ENCODE measurements around the gene AAGAB. TPM values are rescaled to one million over a fixed set of nuclear protein-coding genes. Genes with fewer than 3 reads are reported as not detected.

The AAGAB gene
- total RNA-seq, 2 experiments from 2014 or later, result 50.4 to 51.2 TPM

- Mint-ChIP-seq H3K4me1 (peaks cover 34% of the 10 kb centered on the region), H3K27me3 (no peaks in the 10 kb centered on the region), H3K27ac (no peak overlapping the region), H3K36me3 (ENCODE audit: low read depth) (peaks cover 72% of the 10 kb centered on the region), H3K9me3 (no peaks in the 10 kb centered on the region), H3K4me3 (no peak overlapping the region)
- ChIA-PET CTCF (interaction anchor here (0.9 kb wide), 1 partner anchor 125 kb away, joined by 3 read pairs; no protein-coding TSS in a partner anchor), POLR2A (interaction anchor here (0.8 kb wide), 1 partner anchor 107 kb away, joined by 3 read pairs; no protein-coding TSS in a partner anchor)
- DNase-seq, result no peak
Measured at GRCh38 chr15:67178569-67179210, 75.8 kb downstream of the AAGAB start.

GRCh38 chr15:67177752-67178151 lies 76.7 kb downstream of the AAGAB start:
- no peak overlapping the region for H3K4me3 Mint-ChIP-seq
- no peaks in the 10 kb centered on the region for H3K9me3 Mint-ChIP-seq
- H3K4me1 Mint-ChIP-seq, result peaks cover 43% of the 10 kb centered on the region
- DNase-seq, result no peak
- H3K27ac Mint-ChIP-seq, result no peak overlapping the region
- H3K27me3 Mint-ChIP-seq, result no peaks in the 10 kb centered on the region
- ChIA-PET POLR2A (interaction anchor here (0.8 to 1.4 kb wide), 3 partner anchors 74 to 112 kb away, joined by 3 read pairs; partner anchors contain the start of gene SMAD3), CTCF (no interaction called here)
- H3K36me3 Mint-ChIP-seq (ENCODE audit: low read depth), result peaks cover 75% of the 10 kb centered on the region

- CTCF ChIA-PET, result interaction anchor here (0.6 kb wide), 1 partner anchor 617 kb away, joined by 3 read pairs; no protein-coding TSS in a partner anchor
- Mint-ChIP-seq H3K4me3 (no peak overlapping the region), H3K9me3 (no peaks in the 10 kb centered on the region), H3K27me3 (no peaks in the 10 kb centered on the region), H3K36me3 (ENCODE audit: low read depth) (peaks cover 77% of the 10 kb centered on the region), H3K27ac (peak overlapping the region; percentile 59), H3K4me1 (peaks cover 50% of the 10 kb centered on the region)
- POLR2A ChIA-PET, result interaction anchor here (1.4 kb wide), 1 partner anchor 111 kb away, joined by 3 read pairs; the partner anchor contains the start of gene SMAD3
- DNase-seq, result no peak
Measured at GRCh38 chr15:67176195-67176971, 78.1 kb downstream of the AAGAB start.

GRCh38 chr15:67175643-67176071 lies 78.8 kb downstream of the AAGAB start:
- DNase-seq, result no peak
- Mint-ChIP-seq H3K36me3 (ENCODE audit: low read depth) (peaks cover 83% of the 10 kb centered on the region), H3K27ac (peak overlapping the region; percentile 8), H3K9me3 (no peaks in the 10 kb centered on the region), H3K4me3 (no peak overlapping the region), H3K27me3 (no peaks in the 10 kb centered on the region), H3K4me1 (peaks cover 53% of the 10 kb centered on the region)
- CTCF ChIA-PET, result no interaction called here
- POLR2A ChIA-PET, result no interaction called here

- Mint-ChIP-seq H3K27me3 (no peaks in the 10 kb centered on the region), H3K36me3 (ENCODE audit: low read depth) (peaks cover 85% of the 10 kb centered on the region), H3K27ac (peak overlapping the region; percentile 44), H3K9me3 (no peaks in the 10 kb centered on the region), H3K4me1 (peaks cover 54% of the 10 kb centered on the region), H3K4me3 (no peak overlapping the region)
- no peak for DNase-seq
- CTCF ChIA-PET, result no interaction called here
- POLR2A ChIA-PET, result no interaction called here
Measured at GRCh38 chr15:67174864-67175573, 79.4 kb downstream of the AAGAB start.

- no peaks in the 10 kb centered on the region for H3K27me3 Mint-ChIP-seq
- POLR2A ChIA-PET, result no interaction called here
- H3K4me1 Mint-ChIP-seq, result peaks cover 59% of the 10 kb centered on the region
- CTCF ChIA-PET, result no interaction called here
- H3K4me3 Mint-ChIP-seq, result peak overlapping the region; percentile 15
- DNase-seq, result no peak
- H3K36me3 Mint-ChIP-seq (ENCODE audit: low read depth), result peaks cover 84% of the 10 kb centered on the region
- H3K27ac Mint-ChIP-seq, result peak overlapping the region; percentile 50
- H3K9me3 Mint-ChIP-seq, result no peaks in the 10 kb centered on the region
Measured at GRCh38 chr15:67174446-67174845, 80.0 kb downstream of the AAGAB start.

GRCh38 chr15:67173786-67174185 lies 80.7 kb downstream of the AAGAB start:
- ChIA-PET POLR2A (no interaction called here), CTCF (no interaction called here)
- no peak overlapping the region for H3K27ac Mint-ChIP-seq
- H3K4me3 Mint-ChIP-seq, result no peak overlapping the region
- peaks cover 81% of the 10 kb centered on the region for H3K36me3 Mint-ChIP-seq (ENCODE audit: low read depth)
- H3K4me1 Mint-ChIP-seq, result peaks cover 60% of the 10 kb centered on the region
- no peaks in the 10 kb centered on the region for H3K9me3 Mint-ChIP-seq
- no peak for DNase-seq
- no peaks in the 10 kb centered on the region for H3K27me3 Mint-ChIP-seq

- H3K4me1 Mint-ChIP-seq, result peaks cover 59% of the 10 kb centered on the region
- ChIA-PET POLR2A (no interaction called here), CTCF (no interaction called here)
- no peak for DNase-seq
- H3K9me3 Mint-ChIP-seq, result no peaks in the 10 kb centered on the region
- H3K27me3 Mint-ChIP-seq, result no peaks in the 10 kb centered on the region
- no peak overlapping the region for H3K27ac Mint-ChIP-seq
- no peak overlapping the region for H3K4me3 Mint-ChIP-seq
- H3K36me3 Mint-ChIP-seq (ENCODE audit: low read depth), result peaks cover 82% of the 10 kb centered on the region
Measured at GRCh38 chr15:67173005-67173404, 81.5 kb downstream of the AAGAB start.

- Mint-ChIP-seq H3K4me3 (no peak overlapping the region), H3K27ac (no peak overlapping the region), H3K4me1 (peaks cover 59% of the 10 kb centered on the region), H3K27me3 (no peaks in the 10 kb centered on the region), H3K36me3 (ENCODE audit: low read depth) (peaks cover 90% of the 10 kb centered on the region), H3K9me3 (no peaks in the 10 kb centered on the region)
- POLR2A ChIA-PET, result no interaction called here
- CTCF ChIA-PET, result no interaction called here
- DNase-seq, result no peak
Measured at GRCh38 chr15:67172172-67172571, 82.3 kb downstream of the AAGAB start.

GRCh38 chr15:67171471-67171870 lies 83.0 kb downstream of the AAGAB start:
- H3K9me3 Mint-ChIP-seq, result no peaks in the 10 kb centered on the region
- no peak overlapping the region for H3K4me3 Mint-ChIP-seq
- peaks cover 52% of the 10 kb centered on the region for H3K4me1 Mint-ChIP-seq
- ChIA-PET POLR2A (no interaction called here), CTCF (no interaction called here)
- DNase-seq, result no peak
- no peak overlapping the region for H3K27ac Mint-ChIP-seq
- peaks cover 90% of the 10 kb centered on the region for H3K36me3 Mint-ChIP-seq (ENCODE audit: low read depth)
- H3K27me3 Mint-ChIP-seq, result no peaks in the 10 kb centered on the region

- CTCF ChIA-PET, result no interaction called here
- POLR2A ChIA-PET, result interaction anchor here (0.9 kb wide), 1 partner anchor 22 kb away, joined by 3 read pairs; no protein-coding TSS in a partner anchor
- no peak overlapping the region for H3K27ac Mint-ChIP-seq
- no peaks in the 10 kb centered on the region for H3K27me3 Mint-ChIP-seq
- H3K9me3 Mint-ChIP-seq, result no peaks in the 10 kb centered on the region
- no peak for DNase-seq
- H3K4me3 Mint-ChIP-seq, result no peak overlapping the region
- H3K4me1 Mint-ChIP-seq, result peaks cover 45% of the 10 kb centered on the region
- peaks cover 90% of the 10 kb centered on the region for H3K36me3 Mint-ChIP-seq (ENCODE audit: low read depth)
Measured at GRCh38 chr15:67170143-67170925, 84.1 kb downstream of the AAGAB start.

GRCh38 chr15:67168694-67169093 lies 85.8 kb downstream of the AAGAB start:
- H3K4me1 Mint-ChIP-seq, result peaks cover 28% of the 10 kb centered on the region
- ChIA-PET CTCF (no interaction called here), POLR2A (no interaction called here)
- H3K4me3 Mint-ChIP-seq, result no peak overlapping the region
- H3K9me3 Mint-ChIP-seq, result no peaks in the 10 kb centered on the region
- no peak overlapping the region for H3K27ac Mint-ChIP-seq
- DNase-seq, result no peak
- no peaks in the 10 kb centered on the region for H3K27me3 Mint-ChIP-seq
- H3K36me3 Mint-ChIP-seq (ENCODE audit: low read depth), result peaks cover 85% of the 10 kb centered on the region
